ENCODE data around the gene GSTK1.

GSTK1 gene

GRCh38 chr7:143299840-143300239 is 36.6 kb downstream of the GSTK1 start:
- TF ChIP-seq ZFX (IDR thresholded peaks at IDR 0.05) (no peak), CTCF (conservative IDR thresholded peaks at IDR 0.05) (peak; percentile 83)
- peak overlapping the region; percentile 61 for H3K27ac ChIP-seq

GRCh38 chr7:143300959-143301935 is 38.0 kb downstream of the GSTK1 start:
- peak overlapping the region; percentile 61; the same call in 1 of the 2 replicates for H3K27ac ChIP-seq
- TF ChIP-seq CTCF (conservative IDR thresholded peaks at IDR 0.05) (no peak), ZFX (IDR thresholded peaks at IDR 0.05) (no peak)

DNA sequence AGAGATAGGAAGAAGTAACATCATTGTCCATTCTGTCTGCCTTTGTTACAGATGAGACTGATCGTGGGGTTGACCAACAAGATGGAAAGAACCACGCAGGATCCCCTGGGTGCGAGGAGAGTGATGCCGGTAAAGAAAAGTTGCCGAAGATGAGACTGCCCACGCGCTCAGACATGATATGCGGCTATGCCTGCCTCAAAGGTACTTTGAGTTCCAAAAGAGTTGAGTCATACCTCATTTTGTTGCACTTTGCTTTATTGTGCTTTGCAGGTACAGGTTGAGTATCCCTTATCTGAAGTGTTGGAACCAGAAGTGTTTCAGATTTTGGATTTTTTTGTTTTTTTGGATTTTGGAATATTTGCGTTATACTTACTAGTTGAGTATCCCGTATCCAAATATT is 40.5 kb downstream of the GSTK1 start:
- H3K27ac ChIP-seq = no peak overlapping the region

GRCh38 chr7:143304938-143305337 is 41.7 kb downstream of the GSTK1 start:
- no peak for TF ChIP-seq CTCF (conservative IDR thresholded peaks at IDR 0.05)
- TF ChIP-seq ZFX (IDR thresholded peaks at IDR 0.05) = no peak
- H3K27ac ChIP-seq = no peak overlapping the region

More for the DNA sequence above, 40.5 kb downstream of the GSTK1 start:
- no peak for TF ChIP-seq CTCF (conservative IDR thresholded peaks at IDR 0.05)
- TF ChIP-seq ZFX (IDR thresholded peaks at IDR 0.05) = no peak

DNA sequence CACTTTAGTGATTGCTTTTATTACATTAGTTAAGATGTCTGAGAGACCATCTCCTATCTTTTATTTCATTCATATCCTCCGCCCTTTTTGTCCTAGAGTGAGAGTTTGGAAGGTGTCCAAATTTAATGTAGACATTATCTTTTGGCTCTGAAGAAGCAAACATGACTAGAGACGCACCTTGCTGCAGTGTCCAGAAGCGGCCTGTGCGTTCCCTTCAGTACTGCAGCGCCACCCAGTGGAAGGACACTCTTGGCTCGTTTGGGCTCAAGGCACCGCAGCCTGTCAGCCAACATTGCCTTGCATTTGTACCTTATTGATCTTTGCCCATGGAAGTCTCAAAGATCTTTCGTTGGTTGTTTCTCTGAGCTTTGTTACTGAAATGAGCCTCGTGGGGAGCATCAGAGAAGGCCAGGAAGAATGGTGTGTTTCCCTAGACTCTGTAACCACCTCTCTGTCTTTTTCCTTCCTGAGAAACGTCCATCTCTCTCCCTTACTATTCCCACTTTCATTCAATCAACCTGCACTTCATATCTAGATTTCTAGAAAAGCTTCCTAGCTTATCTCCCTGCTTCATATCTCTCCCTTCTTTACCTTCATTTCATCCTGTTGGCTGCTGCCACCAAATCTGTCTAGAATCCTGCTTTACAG is 42.3 kb downstream of the GSTK1 start:
- TF ChIP-seq CTCF (conservative IDR thresholded peaks at IDR 0.05) = peak; percentile 99
- TF ChIP-seq ZFX (IDR thresholded peaks at IDR 0.05) = no peak
- H3K27ac ChIP-seq = no peak overlapping the region

DNA sequence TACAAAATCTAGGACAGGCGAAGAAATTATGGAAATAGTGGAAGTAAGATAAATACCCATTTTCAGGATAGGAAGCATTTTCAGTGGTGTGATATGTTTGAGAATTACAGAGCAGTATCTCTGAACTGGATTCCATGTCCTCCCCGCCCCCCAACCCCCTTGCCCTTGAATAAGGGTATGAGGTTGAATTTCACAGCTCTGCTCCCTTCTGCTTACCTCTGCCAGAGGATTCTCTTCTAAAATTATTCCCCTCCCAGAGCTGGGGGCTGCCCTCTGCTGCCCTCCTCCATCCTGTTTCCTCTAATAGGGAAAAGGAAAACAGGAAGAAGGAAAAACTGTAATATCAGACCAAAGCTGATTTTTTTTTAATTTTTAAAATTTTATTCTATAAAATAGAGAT is 45.4 kb downstream of the GSTK1 start:
- TF ChIP-seq CTCF (conservative IDR thresholded peaks at IDR 0.05) = no peak
- no peak overlapping the region for H3K27ac ChIP-seq

GRCh38 chr7:143314127-143314526 is 50.9 kb downstream of the GSTK1 start:
- no peak overlapping the region for H3K27ac ChIP-seq
- TF ChIP-seq CTCF (conservative IDR thresholded peaks at IDR 0.05) = no peak
- no peak for TF ChIP-seq ZFX (IDR thresholded peaks at IDR 0.05)

All from C4-2B (cell line).